Daoy (cell line): ENCODE measurements around the gene SOX13. TPM values are rescaled to one million over a fixed set of nuclear protein-coding genes. Genes with fewer than 3 reads are reported as not detected.

ENCODE experiments used
- DNase-seq: peaks from one replicate; pipeline ENCODE4 v3.0.0-alpha.2; 2015; ENCODE audit warnings: low read depth
- total RNA-seq: library from RNA; depleted of rRNA; stranded (reverse); fragments of >200 nt; shearing (Covaris generic); gene quantifications from 2 replicates; pipeline ENCODE4 v1.2.3, GENCODE V29; 2014; rRNA removed

Gene SOX13
- total RNA-seq, 1 experiment from 2014 or later: 6.1 TPM

- DNase-seq: peak; percentile 13
These were observed 79.6 kb downstream of the SOX13 start for GRCh38 chr1:204152310-204153044.

GRCh38 chr1:204153667-204154066, 80.8 kb downstream of the SOX13 start:
- no peak for DNase-seq

GRCh38 chr1:204154568-204155255, 81.8 kb downstream of the SOX13 start:
- DNase-seq: no peak

- no peak for DNase-seq
These were observed 83.0 kb downstream of the SOX13 start for GRCh38 chr1:204155881-204156280.

DNA sequence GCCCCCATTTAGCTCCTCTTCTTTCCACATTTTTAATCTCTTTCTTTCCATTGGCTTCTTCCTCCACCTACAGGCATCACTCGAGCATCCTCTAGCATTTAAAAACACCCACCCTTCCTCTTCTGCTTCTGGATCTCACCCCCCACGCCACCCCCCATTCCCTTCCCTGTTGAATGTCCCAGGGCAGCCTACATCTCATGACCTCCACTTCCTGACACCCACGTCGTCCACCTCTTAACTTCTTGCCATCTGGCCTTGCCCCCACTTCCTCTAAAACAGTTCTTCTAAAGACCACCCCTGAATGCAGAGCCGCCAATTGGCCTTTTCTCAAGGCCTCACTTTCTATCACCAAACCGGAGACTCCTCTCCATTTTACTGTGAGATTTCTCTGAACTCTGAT, 85.0 kb downstream of the SOX13 start:
- no peak for DNase-seq

DNA sequence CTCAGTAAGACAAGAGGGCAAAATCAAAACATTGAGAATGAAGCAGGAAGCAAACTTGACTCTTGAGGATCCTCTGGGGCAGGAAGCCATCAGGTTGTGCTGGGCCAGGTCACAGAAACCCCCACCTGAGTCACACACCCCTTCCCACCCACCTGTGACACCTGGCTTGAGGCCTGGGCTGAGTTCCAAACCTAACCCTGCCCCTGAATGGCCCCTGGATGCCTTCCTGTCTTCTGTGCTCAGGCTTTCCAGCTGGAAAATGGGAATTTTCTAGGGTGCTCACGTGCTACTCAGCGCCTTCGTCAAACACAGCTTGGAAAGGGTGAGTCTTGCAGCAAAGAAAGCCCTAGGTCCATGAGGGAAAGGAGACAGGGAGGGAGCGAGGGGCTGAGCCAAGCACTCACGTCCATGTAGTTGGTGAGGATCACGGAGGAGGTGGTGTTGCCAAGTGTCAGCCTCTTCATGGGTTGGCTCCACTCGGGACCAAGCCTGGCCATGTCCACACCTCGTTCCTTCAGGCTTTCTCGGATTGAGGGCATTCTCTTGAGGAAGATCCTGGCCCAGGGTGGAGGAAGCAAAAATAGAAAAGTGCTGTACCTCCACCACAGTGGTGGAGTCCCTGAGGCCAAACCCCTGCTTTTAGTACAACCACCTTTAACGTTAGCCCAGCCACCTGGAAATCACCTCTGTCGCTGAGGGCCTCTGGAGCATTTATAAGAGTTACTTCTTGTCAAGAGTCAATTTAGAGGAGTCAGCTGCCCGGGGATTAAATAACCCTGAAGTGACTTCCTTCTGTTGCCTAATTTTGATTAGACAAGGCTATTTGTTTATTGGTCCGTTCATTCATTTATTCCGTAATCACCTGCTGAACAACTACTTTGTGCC, 88.9 kb downstream of the SOX13 start:
- DNase-seq: no peak

DNA sequence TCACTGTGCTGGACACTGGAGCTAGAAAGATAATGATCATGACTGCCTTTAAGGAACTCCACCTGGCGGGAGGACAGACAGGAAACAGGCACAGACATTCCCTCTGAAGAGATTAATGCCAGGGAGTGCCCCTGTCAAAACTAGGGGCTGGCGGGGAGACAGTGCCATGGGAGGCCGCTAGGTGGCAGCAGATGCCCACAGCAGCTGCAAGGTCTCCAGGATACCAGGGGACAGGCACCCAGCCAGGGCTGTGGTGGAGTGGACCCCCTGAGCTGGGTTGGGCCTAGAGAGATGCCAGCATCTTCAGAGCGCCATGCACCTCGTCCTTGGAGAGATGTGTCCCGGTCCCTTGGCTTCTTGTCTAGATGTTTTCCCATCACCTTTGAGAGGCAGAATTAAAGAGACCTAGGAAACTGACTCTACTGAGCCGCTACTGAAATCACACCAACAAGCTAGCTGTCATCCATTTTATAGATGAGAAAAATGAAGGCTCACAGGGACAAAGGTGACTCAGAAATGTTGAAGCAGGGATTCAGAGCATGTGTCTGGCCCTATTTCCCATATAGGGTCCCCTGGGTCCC, 89.7 kb downstream of the SOX13 start:
- DNase-seq: peak; percentile 82

- DNase-seq: no peak
These were observed 93.3 kb downstream of the SOX13 start, which contains the start of gene REN for GRCh38 chr1:204166219-204166618. Gene REN (minus strand): TSS chr1:204166337. CDS start chr1:204166293, 44 bp downstream.

DNA sequence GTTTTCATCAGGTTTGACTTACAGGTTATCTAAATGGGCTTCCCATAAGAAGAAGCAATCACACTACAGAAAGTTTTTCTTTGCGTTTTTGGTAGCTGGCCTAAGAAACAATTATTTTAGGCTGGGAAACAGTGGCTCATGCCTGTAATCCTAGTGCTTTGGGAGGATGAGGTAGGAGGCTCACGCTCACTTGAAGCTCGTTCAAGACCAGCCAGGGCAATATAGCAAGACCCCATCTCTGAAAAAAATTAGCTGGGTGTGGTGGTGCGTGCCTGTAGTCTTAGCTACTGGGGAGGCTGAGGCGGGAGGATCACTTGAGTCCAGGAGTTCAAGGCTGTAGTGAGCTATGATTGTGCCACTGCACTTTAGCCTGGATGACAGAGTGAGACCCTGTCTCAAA, 94.8 kb downstream of the SOX13 start:
- no peak for DNase-seq

DNA sequence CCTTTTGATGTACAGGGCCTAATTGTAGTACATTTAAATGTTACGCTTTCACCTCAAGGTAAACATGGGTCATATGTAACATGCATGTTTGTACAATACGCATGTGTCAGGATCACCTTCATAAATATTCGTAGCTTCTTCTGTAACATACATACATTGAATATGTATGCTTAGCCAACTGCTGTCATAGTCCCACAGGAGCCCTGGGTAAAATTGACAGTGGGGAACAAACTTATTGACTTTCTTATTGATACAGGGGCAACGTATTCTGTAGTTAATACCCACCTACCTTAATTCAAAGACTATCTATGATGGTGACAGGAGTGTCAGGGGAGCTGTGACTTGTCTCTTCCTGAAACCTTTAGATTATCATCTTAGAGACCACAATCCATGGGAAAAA, 96.9 kb downstream of the SOX13 start:
- DNase-seq: no peak

- no peak for DNase-seq
These were observed 97.7 kb downstream of the SOX13 start for GRCh38 chr1:204170494-204171155.

DNA sequence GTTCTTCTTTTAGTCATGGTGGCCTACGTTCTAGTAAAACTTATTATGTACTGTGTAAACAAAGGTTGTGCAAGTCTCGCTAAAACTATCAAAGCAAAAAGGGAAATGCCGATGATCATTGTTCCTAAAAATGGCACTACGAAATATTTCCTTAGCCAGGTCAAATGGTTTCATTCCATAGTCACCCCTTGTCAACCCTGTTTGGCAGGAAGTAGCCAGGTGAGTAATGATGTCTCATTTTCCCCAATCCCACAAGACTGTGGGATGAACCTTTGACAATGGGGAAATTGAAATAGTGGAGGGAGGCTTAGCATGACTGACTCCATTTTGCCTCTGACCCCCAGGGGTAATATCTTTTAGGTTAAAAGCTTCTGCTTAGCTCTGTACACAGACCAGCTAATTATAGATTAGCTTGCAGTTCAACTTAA, 98.8 kb downstream of the SOX13 start:
- peak; percentile 74 for DNase-seq

DNA sequence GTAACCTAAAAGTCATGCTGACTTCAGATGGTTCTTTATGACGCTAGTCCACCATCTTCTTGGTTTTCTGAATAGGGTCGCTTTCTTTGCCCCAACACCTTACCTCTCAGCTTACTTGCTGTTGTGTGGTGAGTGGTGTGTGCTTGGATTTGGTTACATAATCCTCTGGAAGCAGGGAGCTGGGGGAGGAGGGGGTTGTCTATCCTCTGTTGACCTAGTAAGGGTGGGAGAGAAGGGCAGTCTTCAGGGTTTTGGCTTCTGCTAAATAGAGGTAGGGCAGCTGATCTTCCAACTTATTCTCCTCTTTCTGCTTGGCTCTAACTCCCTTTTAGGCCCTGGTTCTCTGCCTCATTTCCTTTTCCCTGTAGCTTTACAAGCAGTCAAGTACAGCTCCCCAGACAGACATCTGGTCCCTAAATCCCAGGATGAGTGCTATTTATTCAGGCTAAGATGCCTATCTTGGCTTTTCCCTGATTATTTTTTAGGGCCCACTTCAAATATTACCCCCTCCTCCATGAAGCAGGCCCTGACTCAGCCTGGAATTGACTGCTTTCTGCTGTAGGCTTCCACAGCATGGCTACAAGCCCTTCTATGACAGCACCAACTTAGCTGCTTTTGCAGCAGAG, 99.6 kb downstream of the SOX13 start:
- DNase-seq: no peak

DNA sequence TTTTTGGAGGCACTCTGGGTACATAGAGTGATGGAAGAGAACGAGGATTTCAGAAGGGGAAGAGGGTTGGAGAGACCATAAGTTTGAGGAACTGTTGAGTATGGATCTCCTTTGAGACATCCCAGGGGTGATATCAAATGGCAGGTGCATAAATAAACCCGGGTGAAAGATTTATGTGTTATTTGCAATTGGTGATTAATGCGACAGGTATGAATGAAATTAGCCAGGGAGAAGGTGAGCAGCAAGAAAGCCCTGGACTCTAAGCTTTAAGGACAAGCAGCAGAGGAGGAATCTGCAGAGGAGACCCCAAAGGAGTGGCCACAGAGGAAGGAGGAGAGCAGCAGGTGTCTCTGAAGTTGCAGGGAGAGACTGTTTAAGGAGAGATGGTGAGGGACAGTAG, 102.0 kb downstream of the SOX13 start:
- DNase-seq: no peak

DNA sequence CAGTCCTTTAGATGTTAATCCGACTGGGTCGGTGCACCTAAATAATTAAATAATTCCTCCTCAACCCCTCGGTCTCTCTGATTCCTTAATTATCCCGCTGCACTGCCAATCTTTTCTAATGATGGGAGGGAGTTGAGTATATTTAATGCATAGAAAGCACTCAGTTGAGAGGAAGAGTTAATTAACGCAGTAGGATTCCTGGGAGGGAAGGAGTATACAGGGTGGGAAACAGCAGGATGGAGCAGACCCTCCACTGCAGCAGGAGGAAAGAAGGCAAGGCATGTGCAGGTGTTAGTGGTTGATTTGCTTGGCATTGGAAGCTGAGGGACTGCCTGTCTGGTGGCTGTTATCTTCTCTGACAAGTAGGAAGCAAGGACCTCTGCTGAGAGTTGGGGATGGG, 103.1 kb downstream of the SOX13 start:
- no peak for DNase-seq

DNA sequence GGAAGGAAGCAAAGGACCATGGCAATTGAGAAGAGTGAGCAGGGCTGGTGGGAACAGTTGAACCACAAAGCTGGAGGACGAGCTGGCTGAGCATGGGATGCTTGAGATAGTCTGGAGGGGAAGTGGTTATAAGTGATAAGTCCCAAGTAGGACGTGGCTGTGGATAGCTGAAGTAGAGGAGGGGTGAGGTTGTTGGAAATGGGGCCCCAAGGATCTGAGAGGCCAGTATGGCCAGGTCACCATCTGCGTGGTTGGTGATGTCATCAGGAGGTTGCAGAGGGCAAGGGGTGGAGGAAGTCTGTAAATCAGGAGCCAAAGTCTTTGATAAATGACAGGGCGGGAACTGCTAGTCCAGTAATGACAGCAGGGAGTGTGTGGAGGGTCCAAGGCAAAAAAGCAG, 104.2 kb downstream of the SOX13 start:
- DNase-seq: no peak

Other genes with a start within 250 kb of the SOX13 start
- 220 and 238 TPM in 2 replicates for gene SNRPE, start 211.5 kb upstream of the SOX13 start, total RNA-seq
- gene ETNK2, start 78.9 kb downstream of the SOX13 start, total RNA-seq: 9.2 and 10.5 TPM in 2 replicates
- gene REN, start 93.2 kb downstream of the SOX13 start, total RNA-seq: not detected in 2 replicates
- gene KISS1, start 123.4 kb downstream of the SOX13 start, total RNA-seq: 0.86 TPM in 1 of 2 replicates, not detected in the other
- not detected in 2 replicates for gene GOLT1A, start 140.9 kb downstream of the SOX13 start, total RNA-seq